Mucosa of rectum (tissue), 2 donors: ENCODE results near the gene OSBP2.

Experiments
- H3K27ac ChIP-seq, 2 donors: one replicate each; pipeline ENCODE4 v1.7.0; 2013; ENCODE audit warnings: inconsistent platforms in 2 of 2, low read depth in 2 of 2, low read length in 2 of 2
- H3K27me3 ChIP-seq, 2 donors: one replicate each; pipeline ENCODE4 v1.7.0; 2013; ENCODE audit warnings: low read length in 2 of 2; ENCODE audit not compliant: control insufficient read depth in 2 of 2, insufficient read depth in 2 of 2
- H3K36me3 ChIP-seq, 2 donors: one replicate each; pipeline ENCODE4 v1.7.0; 2013; ENCODE audit warnings: low read length in 2 of 2; ENCODE audit not compliant: control insufficient read depth in 2 of 2, insufficient read depth in 2 of 2
- H3K4me1 ChIP-seq, 2 donors: one replicate each; pipeline ENCODE4 v1.7.0; 2013; ENCODE audit warnings: low read length in 2 of 2, mild to moderate bottlenecking in 1 of 2; ENCODE audit not compliant: control insufficient read depth in 2 of 2, insufficient read depth in 2 of 2
- H3K4me3 ChIP-seq, 2 donors: one replicate each; pipeline ENCODE4 v1.7.0; 2013; ENCODE audit warnings: low read length in 2 of 2
- H3K9ac ChIP-seq, 2 donors: one replicate each; pipeline ENCODE4 v1.7.0; 2013; ENCODE audit warnings: low read length in 2 of 2, low read depth in 1 of 2, mild to moderate bottlenecking in 1 of 2
- H3K9me3 ChIP-seq, 2 donors: one replicate each; pipeline ENCODE4 v1.7.0; 2013; ENCODE audit warnings: low read length in 2 of 2; ENCODE audit not compliant: control insufficient read depth in 2 of 2
- donor health status: healthy.
- donor health status: Normal muscosa, but diverticular disease.

OSBP2 gene

DNA sequence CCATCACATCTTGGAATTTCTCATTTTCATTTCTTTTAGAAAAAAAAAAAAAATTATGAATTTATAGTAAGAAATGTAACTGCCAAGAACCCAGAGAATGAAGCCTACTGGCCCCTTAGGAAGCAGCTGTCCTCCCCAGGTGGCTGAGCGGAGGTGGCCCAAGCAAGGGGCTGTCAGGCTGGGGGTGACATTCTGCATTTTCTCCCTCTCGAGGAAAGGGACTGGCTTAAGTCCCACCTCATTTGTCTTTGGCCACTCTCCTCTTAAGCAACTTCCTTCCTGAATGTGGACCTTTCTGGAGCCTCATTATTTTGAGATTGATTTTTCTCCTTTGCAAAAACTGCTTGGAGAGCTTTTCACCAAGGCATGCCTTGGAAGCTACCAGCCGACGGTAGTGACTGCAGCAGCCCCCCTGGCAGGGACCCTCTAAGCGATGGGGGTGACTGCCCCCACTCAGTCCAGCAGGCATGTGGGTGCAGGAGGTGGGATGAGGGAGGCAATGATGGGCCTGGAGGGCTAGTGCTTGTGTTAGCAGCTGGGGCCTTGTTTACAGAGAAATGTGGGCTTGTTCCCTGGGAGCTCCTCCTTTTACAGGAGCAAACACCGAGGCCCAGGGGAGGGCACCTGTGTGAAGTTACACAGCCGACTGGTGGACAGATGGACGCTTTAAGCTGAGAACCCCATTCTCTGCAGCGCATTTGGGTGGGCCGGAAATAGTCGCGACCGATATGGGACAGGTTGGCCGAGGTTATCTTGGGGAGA is 162.2 kb downstream of the OSBP2 start:
- H3K4me1 ChIP-seq: no peaks in the 10 kb centered on the region
- no peaks in the 10 kb centered on the region for H3K36me3 ChIP-seq
- no peak overlapping the region for H3K4me3 ChIP-seq
- no peaks in the 10 kb centered on the region for H3K27me3 ChIP-seq
- no peaks in the 10 kb centered on the region for H3K9me3 ChIP-seq
- no peak overlapping the region for H3K9ac ChIP-seq
- H3K27ac ChIP-seq: no peak overlapping the region

DNA sequence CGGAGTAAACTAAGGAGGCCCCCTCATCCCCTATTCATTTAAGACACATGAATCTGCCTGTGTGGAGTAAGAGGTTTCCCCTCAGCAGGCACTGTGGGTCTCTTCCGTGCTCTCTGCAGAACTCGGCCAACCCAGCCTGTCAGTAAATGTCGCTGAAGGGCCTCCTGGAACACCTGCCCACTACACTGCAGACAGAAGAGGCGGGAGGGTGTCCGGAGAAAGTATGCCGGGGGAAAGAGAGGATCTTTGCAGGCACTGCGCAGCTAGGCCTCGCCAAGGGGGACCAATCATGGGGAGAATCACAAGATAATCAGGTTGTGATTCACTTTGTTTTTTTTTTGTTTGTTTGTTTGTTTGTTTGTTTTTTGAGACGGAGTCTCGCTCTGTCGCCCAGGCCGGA is 163.1 kb downstream of the OSBP2 start:
- no peak overlapping the region for H3K27ac ChIP-seq
- no peaks in the 10 kb centered on the region for H3K9me3 ChIP-seq
- no peak overlapping the region for H3K4me3 ChIP-seq
- no peaks in the 10 kb centered on the region for H3K27me3 ChIP-seq
- no peaks in the 10 kb centered on the region for H3K4me1 ChIP-seq
- no peaks in the 10 kb centered on the region for H3K36me3 ChIP-seq
- H3K9ac ChIP-seq: no peak overlapping the region

DNA sequence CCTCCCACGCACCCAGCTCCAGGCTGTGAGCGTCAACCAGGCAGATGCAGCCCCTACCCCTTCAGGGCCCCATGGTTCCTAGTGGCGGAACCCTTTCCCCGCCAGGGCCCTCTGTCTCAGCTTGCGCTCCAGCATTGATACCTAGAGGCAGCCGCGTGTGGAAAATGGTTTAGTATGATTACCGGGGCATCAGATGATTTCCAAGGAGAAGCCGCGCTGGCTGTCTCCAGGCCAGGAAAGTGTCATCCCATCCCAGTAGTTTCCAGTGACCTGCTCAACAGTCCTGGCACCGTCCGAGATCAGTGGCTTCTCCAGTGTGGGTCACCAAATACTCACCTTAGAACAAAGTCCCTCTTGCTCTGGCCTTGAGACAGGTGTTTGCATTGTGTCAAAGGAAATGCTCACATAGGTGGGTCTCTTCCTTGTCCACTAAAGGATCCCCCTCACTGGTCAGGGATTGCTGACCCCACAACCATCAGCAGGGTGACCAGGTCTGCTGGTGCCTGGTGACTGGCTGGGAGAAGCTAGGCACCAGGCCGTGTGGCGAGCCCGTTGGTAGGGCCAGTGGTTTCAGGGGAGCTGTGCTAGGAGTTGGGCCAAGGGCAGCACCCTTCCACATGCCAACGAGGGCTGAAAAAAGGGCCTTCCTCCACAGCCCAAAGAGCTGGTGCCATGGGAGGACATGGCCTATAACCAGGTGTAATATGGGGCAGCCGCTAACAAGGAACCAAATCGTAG is 164.5 kb downstream of the OSBP2 start:
- no peak overlapping the region for H3K27ac ChIP-seq
- H3K9ac ChIP-seq: no peak overlapping the region
- no peaks in the 10 kb centered on the region for H3K36me3 ChIP-seq
- H3K9me3 ChIP-seq: no peaks in the 10 kb centered on the region
- no peaks in the 10 kb centered on the region for H3K27me3 ChIP-seq
- no peak overlapping the region for H3K4me3 ChIP-seq
- no peaks in the 10 kb centered on the region for H3K4me1 ChIP-seq

DNA sequence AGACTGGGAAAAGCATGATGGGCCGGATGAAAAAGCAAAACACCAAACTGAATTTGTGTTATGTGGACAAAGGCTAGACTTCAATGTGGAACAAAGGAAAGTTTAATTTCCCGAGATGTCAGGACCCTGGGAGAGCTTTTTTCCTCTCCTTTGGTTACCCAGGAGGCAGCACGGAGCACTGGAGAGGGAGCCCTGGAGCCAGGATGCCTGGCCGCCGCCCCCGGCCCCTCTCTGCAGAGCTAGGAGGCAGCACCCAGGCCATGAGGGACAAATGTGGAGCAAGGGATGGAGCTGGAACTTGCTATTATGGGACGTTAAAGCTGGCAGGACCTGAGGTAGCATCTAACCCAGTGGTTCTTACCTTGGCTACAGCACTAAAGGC is 165.0 kb downstream of the OSBP2 start:
- Histone ChIP-seq H3K27me3 (no peaks in the 10 kb centered on the region), H3K9ac (no peak overlapping the region), H3K36me3 (no peaks in the 10 kb centered on the region), H3K9me3 (no peaks in the 10 kb centered on the region), H3K27ac (no peak overlapping the region), H3K4me1 (no peaks in the 10 kb centered on the region), H3K4me3 (no peak overlapping the region)

DNA sequence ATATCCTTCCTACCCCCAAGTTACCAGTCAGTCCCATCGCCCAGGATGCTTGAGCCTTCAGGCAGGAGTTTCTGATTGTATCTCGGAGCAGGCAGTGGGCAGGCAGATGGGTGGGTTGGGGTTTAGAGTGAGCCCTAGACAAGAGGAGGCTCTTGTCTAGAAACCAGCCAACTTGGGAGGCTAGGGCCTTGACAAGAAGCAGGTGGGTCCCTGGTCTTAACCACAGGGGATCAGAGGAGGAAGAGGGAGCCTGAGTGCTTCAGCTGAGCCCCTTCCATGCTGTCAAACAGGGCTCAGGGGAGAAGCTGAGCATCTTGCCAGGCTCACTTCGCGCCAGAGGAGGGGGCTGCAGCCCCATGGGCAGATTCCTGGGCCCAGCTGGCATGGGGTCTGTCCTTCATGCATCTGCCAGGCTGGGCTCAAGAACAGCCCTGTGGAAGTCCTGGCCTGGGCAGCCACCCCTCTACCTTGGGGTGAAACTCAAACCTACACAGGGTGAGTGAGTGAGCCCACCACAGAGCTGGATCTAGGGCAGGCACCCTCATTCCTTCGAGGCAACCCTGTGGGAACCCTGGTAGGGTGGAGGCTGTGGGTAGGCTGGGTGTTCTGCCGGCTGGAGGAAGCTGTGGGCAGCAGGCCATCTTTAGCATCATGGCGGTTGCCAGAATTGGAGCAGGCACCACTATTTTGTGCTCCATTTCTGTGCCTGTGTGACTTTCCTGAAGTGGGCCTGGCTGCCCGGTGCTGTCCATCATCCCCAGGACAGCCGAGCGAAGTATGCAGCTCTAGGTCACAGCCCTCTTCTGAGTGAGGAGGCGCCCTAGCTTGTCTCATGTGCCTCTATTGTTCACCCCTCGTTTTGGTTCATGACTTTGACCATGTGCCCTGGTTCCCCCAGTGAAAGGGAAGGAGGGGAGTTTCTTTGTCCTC is 165.8 kb downstream of the OSBP2 start:
- Histone ChIP-seq H3K9ac (no peak overlapping the region), H3K4me1 (no peaks in the 10 kb centered on the region), H3K9me3 (no peaks in the 10 kb centered on the region), H3K4me3 (no peak overlapping the region), H3K27ac (no peak overlapping the region), H3K27me3 (no peaks in the 10 kb centered on the region), H3K36me3 (no peaks in the 10 kb centered on the region)

DNA sequence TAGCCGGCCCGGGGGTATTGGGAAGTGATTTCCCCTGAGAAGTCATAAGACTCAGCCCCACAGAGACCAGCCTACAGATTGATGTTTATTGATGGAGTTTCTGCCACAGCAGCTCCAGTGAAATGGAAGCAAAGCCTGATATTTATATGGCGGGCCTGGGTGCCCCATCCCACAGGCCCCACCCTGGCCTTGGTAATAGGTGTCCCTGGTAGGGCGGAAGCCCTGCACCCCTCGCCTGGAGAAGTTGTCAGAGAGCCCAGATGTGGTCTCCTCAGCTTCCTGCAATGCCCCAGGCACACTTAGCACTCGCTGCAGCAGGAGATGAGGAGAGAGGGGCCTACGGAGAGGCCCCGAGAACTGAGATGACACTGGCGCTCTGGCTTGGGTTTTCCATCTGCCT is 166.5 kb downstream of the OSBP2 start:
- Histone ChIP-seq H3K4me1 (no peaks in the 10 kb centered on the region), H3K27ac (no peak overlapping the region), H3K9ac (no peak overlapping the region), H3K4me3 (no peak overlapping the region), H3K36me3 (no peaks in the 10 kb centered on the region), H3K27me3 (no peaks in the 10 kb centered on the region), H3K9me3 (no peaks in the 10 kb centered on the region)

DNA sequence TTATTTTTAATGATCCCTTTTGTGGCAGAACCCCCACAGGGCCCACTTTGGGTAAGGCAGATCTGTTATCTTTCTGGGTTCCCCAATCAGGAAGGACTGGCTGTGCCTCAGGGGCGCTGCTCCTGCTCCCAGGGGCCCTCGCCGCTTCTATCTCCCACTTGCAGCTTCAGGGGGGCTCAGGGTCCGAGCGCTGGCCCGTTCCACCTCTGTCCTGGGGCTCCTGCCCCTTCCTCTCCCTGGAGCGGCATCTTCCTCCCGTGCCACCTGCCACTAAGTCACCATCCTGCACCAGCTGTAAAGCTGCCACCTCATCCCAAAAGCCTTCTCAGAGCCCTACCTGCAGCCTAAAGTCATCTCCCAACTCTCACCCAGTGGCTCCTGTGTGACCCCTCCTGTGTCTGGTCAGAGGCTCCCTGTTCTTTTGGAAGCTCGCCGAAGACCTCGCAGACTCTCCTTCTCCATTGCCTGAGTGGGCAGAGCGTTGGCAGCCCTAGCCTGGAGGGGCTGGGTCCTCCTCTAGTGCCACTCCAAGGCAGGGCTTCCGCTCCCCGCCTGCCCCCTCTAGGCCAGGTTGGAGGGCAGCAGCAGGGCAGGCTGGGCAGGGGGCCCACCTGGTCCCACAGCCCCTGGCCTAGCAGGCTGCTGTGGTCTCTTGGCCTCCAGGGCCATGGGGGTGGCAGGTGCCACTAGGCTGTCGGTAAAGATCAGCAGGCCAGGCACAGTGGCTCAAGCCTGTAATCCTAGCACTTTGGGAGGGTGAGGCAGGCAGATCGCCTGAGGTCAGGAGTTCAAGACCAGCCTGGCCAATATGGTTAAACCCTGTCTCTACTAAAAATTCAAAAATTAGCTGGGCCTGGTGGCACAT is 167.2 kb downstream of the OSBP2 start:
- Histone ChIP-seq H3K27ac (no peak overlapping the region), H3K4me1 (no peaks in the 10 kb centered on the region), H3K27me3 (no peaks in the 10 kb centered on the region), H3K9ac (no peak overlapping the region), H3K36me3 (no peaks in the 10 kb centered on the region), H3K9me3 (no peaks in the 10 kb centered on the region), H3K4me3 (no peak overlapping the region)

DNA sequence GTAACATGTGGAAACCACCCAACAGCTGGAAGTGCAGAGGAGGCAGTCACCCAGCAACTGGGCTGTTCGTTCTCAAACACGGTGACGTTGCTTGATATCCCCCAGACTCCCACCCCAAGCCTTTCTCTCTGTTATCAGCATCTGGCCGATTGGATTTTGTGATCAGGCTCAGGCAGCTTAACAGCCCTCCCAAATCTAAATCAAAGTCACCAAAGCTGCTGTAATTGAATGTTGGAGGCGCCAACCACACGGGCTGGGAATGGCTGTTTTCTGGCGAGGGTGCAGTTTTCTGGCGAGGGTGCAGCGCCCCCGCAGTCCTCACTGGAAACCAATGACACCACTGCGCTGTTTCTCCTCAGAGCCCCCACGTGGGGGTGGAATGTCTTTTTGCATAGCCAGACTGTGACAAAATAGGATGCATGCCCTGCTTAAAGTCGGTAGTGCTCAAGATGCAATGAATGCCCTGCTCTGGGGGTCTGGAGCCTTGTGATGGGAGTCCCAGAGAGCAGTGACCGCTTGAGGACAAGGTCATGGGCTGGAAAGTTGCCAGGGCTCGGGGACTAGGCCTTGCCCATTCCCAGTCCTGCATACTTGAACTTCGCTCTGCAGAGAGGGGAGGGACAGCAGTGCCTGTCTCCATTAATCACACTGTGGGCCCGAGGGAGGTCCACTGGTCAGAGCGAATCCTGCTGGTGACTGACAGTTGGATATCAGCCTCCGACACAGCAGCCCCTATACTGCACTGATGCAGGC is 168.6 kb downstream of the OSBP2 start:
- no peaks in the 10 kb centered on the region for H3K9me3 ChIP-seq
- H3K36me3 ChIP-seq: no peaks in the 10 kb centered on the region
- H3K4me1 ChIP-seq: no peaks in the 10 kb centered on the region
- H3K9ac ChIP-seq: no peak overlapping the region
- H3K27ac ChIP-seq: no peak overlapping the region
- no peaks in the 10 kb centered on the region for H3K27me3 ChIP-seq
- no peak overlapping the region for H3K4me3 ChIP-seq
